WTC11 (cell line): Measurements from ENCODE around the gene JMJD6. TPM values are rescaled to one million over a fixed set of nuclear protein-coding genes. Genes with fewer than 3 reads are reported as not detected.
A peak's percentile ranks its signal among the peaks of the same experiment; 100 is the strongest.

Experiments used
- ATAC-seq: fragments of 200-7000 bp; cut with Tn5 transposase; 2 replicates; pipeline ENCODE4 v1.10.0; 2021; ENCODE audit warnings: mild to moderate bottlenecking, moderate library complexity
- CTCF ChIA-PET: fragments of 300-600 bp; sonication (Branson Sonifier 250); formaldehyde crosslinking; loops from one replicate; lab custom pipeline; 2021; ENCODE audit warnings: antibody characterized with exemption; lab: Charles Lee
- POLR2A ChIA-PET: fragments of 350-600 bp; sonication (Branson Sonifier 250); formaldehyde crosslinking; loops from one replicate; lab custom pipeline; 2021; ENCODE audit warnings: antibody characterized with exemption; lab: Charles Lee
- DNase-seq: peaks from one replicate; pipeline ENCODE4 v3.0.0; 2021; ENCODE audit warnings: low spot score
- H3K27ac Mint-ChIP-seq: 2 replicates; pipeline ENCODE4 v1.8.0; 2021; ENCODE audit warnings: mixed read lengths
- H3K27me3 Mint-ChIP-seq: 2 replicates; pipeline ENCODE4 v1.8.0; 2021; ENCODE audit warnings: low read depth, mild to moderate bottlenecking, moderate library complexity, mixed read lengths
- H3K36me3 Mint-ChIP-seq: 2 replicates; pipeline ENCODE4 v1.8.0; 2021; ENCODE audit warnings: mixed read lengths
- H3K4me1 Mint-ChIP-seq: 2 replicates; pipeline ENCODE4 v1.8.0; 2022; ENCODE audit warnings: mixed read lengths
- H3K4me3 Mint-ChIP-seq: 2 replicates; pipeline ENCODE4 v1.8.0; 2021; ENCODE audit warnings: mild to moderate bottlenecking, moderate library complexity, mixed read lengths
- H3K9me3 Mint-ChIP-seq: 2 replicates; pipeline ENCODE4 v1.8.0; 2021; ENCODE audit warnings: mixed read lengths
- ETV6 ChIP-seq: sonication (generic); formaldehyde crosslinking; IDR thresholded peaks from 2 replicates; pipeline ENCODE4 v1.8.1; 2022; ENCODE audit warnings: mild to moderate bottlenecking, missing genetic modification reagents
- FOXK1 ChIP-seq: sonication (generic); formaldehyde crosslinking; IDR thresholded peaks from 2 replicates; pipeline ENCODE4 v1.8.0; 2022; ENCODE audit warnings: mild to moderate bottlenecking, moderate library complexity, missing genetic modification reagents
- GTF2I ChIP-seq: fragments of 250-450 bp; sonication (Bioruptor Pico); conservative IDR thresholded peaks from 2 replicates; pipeline ENCODE4 v1.4.0; 2021; ENCODE audit warnings: mild to moderate bottlenecking
- NR1H2 ChIP-seq: sonication (generic); formaldehyde crosslinking; IDR thresholded peaks from 2 replicates; pipeline ENCODE4 v1.9.0; 2021; ENCODE audit warnings: mild to moderate bottlenecking, moderate library complexity, missing genetic modification reagents
- OVOL2 ChIP-seq: fragments of 250-450 bp; sonication (Bioruptor Pico); IDR thresholded peaks from 2 replicates; pipeline ENCODE4 v1.9.0; 2021; ENCODE audit warnings: mild to moderate bottlenecking, borderline replicate concordance
- PRRX2 ChIP-seq: fragments of 250-450 bp; sonication (Bioruptor Pico); IDR thresholded peaks from 2 replicates; pipeline ENCODE4 v1.8.0; 2021; ENCODE audit warnings: mild to moderate bottlenecking
- RELA ChIP-seq: sonication (generic); formaldehyde crosslinking; IDR thresholded peaks from 2 replicates; pipeline ENCODE4 v1.8.1; 2022; ENCODE audit warnings: missing genetic modification reagents, mild to moderate bottlenecking, borderline replicate concordance
- TEAD1 ChIP-seq: sonication (generic); formaldehyde crosslinking; IDR thresholded peaks from 2 replicates; pipeline ENCODE4 v1.8.0; 2022; ENCODE audit warnings: mild to moderate bottlenecking, missing genetic modification reagents
- TEAD4 ChIP-seq: sonication (generic); formaldehyde crosslinking; IDR thresholded peaks from 2 replicates; pipeline ENCODE4 v1.8.0; 2022; ENCODE audit warnings: mild to moderate bottlenecking, missing genetic modification reagents
- ZNF121 ChIP-seq: sonication (generic); formaldehyde crosslinking; IDR thresholded peaks from 2 replicates; pipeline ENCODE4 v1.8.0; 2023; ENCODE audit warnings: missing genetic modification reagents
- ZNF219 ChIP-seq: sonication (generic); formaldehyde crosslinking; IDR thresholded peaks from 2 replicates; pipeline ENCODE4 v1.8.0; 2023; ENCODE audit warnings: missing genetic modification reagents, mild to moderate bottlenecking, borderline replicate concordance
- ZNF232 ChIP-seq: sonication (generic); formaldehyde crosslinking; IDR thresholded peaks from 2 replicates; pipeline ENCODE4 v1.8.0; 2022; ENCODE audit warnings: mild to moderate bottlenecking, missing genetic modification reagents
- ZNF317 ChIP-seq: sonication (generic); formaldehyde crosslinking; IDR thresholded peaks from 2 replicates; pipeline ENCODE4 v1.8.1; 2023; ENCODE audit warnings: low read depth, mild to moderate bottlenecking, moderate library complexity, missing genetic modification reagents, borderline replicate concordance
- ZNF532 ChIP-seq: fragments of 250-450 bp; sonication (Bioruptor Pico); IDR thresholded peaks from 2 replicates; pipeline ENCODE4 v1.9.0; 2021; ENCODE audit warnings: mild to moderate bottlenecking, borderline replicate concordance
- ZNF671 ChIP-seq: fragments of 250-450 bp; sonication (Bioruptor Pico); IDR thresholded peaks from 2 replicates; pipeline ENCODE4 v1.8.0; 2021; ENCODE audit warnings: mild to moderate bottlenecking
- total RNA-seq: library from RNA; stranded (reverse); gene quantifications from 3 replicates; pipeline ENCODE4 v1.2.3, GENCODE V29; 2021
- TF ChIP-seq, protein P1 (sequence below): sonication (generic); formaldehyde crosslinking; IDR thresholded peaks from 2 replicates; pipeline ENCODE4 v1.8.1; 2023; ENCODE audit warnings: mild to moderate bottlenecking, missing genetic modification reagents
- TF ChIP-seq, protein P2 (sequence below): fragments of 250-450 bp; sonication (Bioruptor Pico); IDR thresholded peaks from 2 replicates; pipeline ENCODE4 v1.9.0; 2021; ENCODE audit warnings: mild to moderate bottlenecking
- TF ChIP-seq, protein P3 (sequence below): sonication (generic); formaldehyde crosslinking; IDR thresholded peaks from 2 replicates; pipeline ENCODE4 v1.8.0; 2022; ENCODE audit warnings: mild to moderate bottlenecking, missing genetic modification reagents
- TF ChIP-seq, protein P4 (sequence below): sonication (generic); formaldehyde crosslinking; IDR thresholded peaks from 2 replicates; pipeline ENCODE4 v1.8.0; 2023; ENCODE audit warnings: missing genetic modification reagents

Gene JMJD6
- total RNA-seq, 1 experiment from 2014 or later: 21.6 TPM

- TF ChIP-seq ZNF532 (CRISPR knock-in tag) (no peak), ZNF232 (no peak), PRRX2 (no peak)
Observed at GRCh38 chr17:76691379-76692191, 34.8 kb downstream of the JMJD6 start (continued).

GRCh38 chr17:76690596-76691280 is 35.7 kb downstream of the JMJD6 start:
- H3K27me3 Mint-ChIP-seq: no peaks in the 10 kb centered on the region
- no peaks in the 10 kb centered on the region for H3K9me3 Mint-ChIP-seq
- ATAC-seq: no peak
- no peak overlapping the region for H3K4me3 Mint-ChIP-seq
- no peak overlapping the region for H3K27ac Mint-ChIP-seq
- H3K36me3 Mint-ChIP-seq: no peaks in the 10 kb centered on the region
- DNase-seq: no peak
- CTCF ChIA-PET: interaction anchor here (0.9 to 3.5 kb wide), 5 partner anchors 9 to 232 kb away, joined by 3 to 19 read pairs (median 6); no protein-coding TSS in a partner anchor
- TF ChIP-seq FOXK1 (CRISPR knock-in tag) (no peak), ZNF671 (CRISPR knock-in tag) (no peak), NR1H2 (no peak), ZNF219 (no peak), ZNF317 (CRISPR knock-in tag) (no peak), ZNF121 (CRISPR knock-in tag) (0 out of 2 replicates have a peak, but pooled peaks have one; percentile 36), RELA (CRISPR knock-in tag) (no peak)
- TF ChIP-seq, protein P1, sequence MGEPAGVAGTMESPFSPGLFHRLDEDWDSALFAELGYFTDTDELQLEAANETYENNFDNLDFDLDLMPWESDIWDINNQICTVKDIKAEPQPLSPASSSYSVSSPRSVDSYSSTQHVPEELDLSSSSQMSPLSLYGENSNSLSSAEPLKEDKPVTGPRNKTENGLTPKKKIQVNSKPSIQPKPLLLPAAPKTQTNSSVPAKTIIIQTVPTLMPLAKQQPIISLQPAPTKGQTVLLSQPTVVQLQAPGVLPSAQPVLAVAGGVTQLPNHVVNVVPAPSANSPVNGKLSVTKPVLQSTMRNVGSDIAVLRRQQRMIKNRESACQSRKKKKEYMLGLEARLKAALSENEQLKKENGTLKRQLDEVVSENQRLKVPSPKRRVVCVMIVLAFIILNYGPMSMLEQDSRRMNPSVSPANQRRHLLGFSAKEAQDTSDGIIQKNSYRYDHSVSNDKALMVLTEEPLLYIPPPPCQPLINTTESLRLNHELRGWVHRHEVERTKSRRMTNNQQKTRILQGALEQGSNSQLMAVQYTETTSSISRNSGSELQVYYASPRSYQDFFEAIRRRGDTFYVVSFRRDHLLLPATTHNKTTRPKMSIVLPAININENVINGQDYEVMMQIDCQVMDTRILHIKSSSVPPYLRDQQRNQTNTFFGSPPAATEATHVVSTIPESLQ (CRISPR knock-in tag): no peak
- TF ChIP-seq, protein P2, sequence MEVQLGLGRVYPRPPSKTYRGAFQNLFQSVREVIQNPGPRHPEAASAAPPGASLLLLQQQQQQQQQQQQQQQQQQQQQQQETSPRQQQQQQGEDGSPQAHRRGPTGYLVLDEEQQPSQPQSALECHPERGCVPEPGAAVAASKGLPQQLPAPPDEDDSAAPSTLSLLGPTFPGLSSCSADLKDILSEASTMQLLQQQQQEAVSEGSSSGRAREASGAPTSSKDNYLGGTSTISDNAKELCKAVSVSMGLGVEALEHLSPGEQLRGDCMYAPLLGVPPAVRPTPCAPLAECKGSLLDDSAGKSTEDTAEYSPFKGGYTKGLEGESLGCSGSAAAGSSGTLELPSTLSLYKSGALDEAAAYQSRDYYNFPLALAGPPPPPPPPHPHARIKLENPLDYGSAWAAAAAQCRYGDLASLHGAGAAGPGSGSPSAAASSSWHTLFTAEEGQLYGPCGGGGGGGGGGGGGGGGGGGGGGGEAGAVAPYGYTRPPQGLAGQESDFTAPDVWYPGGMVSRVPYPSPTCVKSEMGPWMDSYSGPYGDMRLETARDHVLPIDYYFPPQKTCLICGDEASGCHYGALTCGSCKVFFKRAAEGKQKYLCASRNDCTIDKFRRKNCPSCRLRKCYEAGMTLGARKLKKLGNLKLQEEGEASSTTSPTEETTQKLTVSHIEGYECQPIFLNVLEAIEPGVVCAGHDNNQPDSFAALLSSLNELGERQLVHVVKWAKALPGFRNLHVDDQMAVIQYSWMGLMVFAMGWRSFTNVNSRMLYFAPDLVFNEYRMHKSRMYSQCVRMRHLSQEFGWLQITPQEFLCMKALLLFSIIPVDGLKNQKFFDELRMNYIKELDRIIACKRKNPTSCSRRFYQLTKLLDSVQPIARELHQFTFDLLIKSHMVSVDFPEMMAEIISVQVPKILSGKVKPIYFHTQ (CRISPR knock-in tag): no peak
- TF ChIP-seq, all 79 proteins: peak for 1
- POLR2A ChIA-PET: interaction anchor here (1.5 kb wide), 1 partner anchor 21 kb away, joined by 4 read pairs; no protein-coding TSS in a partner anchor
- peaks cover 19% of the 10 kb centered on the region for H3K4me1 Mint-ChIP-seq

- Mint-ChIP-seq H3K27ac (no peak overlapping the region), H3K4me3 (no peak overlapping the region), H3K36me3 (no peaks in the 10 kb centered on the region), H3K9me3 (no peaks in the 10 kb centered on the region), H3K4me1 (peaks cover 19% of the 10 kb centered on the region), H3K27me3 (no peaks in the 10 kb centered on the region)
- ChIA-PET CTCF (interaction anchor here (0.5 to 3.5 kb wide), 6 partner anchors 8 to 167 kb away, joined by 3 to 19 read pairs (median 7); no protein-coding TSS in a partner anchor), POLR2A (interaction anchor here (1.5 kb wide), 1 partner anchor 22 kb away, joined by 4 read pairs; no protein-coding TSS in a partner anchor)
- DNase-seq (no peak), ATAC-seq (no peak)
- TF ChIP-seq GTF2I (no peak), TEAD1 (CRISPR knock-in tag) (no peak), OVOL2 (CRISPR knock-in tag) (no peak), ETV6 (CRISPR knock-in tag) (no peak), TEAD4 (no peak)
- TF ChIP-seq, protein P3, sequence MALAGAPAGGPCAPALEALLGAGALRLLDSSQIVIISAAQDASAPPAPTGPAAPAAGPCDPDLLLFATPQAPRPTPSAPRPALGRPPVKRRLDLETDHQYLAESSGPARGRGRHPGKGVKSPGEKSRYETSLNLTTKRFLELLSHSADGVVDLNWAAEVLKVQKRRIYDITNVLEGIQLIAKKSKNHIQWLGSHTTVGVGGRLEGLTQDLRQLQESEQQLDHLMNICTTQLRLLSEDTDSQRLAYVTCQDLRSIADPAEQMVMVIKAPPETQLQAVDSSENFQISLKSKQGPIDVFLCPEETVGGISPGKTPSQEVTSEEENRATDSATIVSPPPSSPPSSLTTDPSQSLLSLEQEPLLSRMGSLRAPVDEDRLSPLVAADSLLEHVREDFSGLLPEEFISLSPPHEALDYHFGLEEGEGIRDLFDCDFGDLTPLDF (CRISPR knock-in tag): no peak
- TF ChIP-seq, protein P4, sequence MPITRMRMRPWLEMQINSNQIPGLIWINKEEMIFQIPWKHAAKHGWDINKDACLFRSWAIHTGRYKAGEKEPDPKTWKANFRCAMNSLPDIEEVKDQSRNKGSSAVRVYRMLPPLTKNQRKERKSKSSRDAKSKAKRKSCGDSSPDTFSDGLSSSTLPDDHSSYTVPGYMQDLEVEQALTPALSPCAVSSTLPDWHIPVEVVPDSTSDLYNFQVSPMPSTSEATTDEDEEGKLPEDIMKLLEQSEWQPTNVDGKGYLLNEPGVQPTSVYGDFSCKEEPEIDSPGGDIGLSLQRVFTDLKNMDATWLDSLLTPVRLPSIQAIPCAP (CRISPR knock-in tag): no peak
Observed at GRCh38 chr17:76689859-76690258, 36.5 kb downstream of the JMJD6 start.
